Activated B cell treated with CpG ODN at 0.5 μM for 24 hours (primary cell): ENCODE measurements around the gene RIPOR2. TPM values are rescaled to one million over a fixed set of nuclear protein-coding genes. Genes with fewer than 3 reads are reported as not detected.

Experiments used
- ATAC-seq: fragments of 200-7000 bp; cut with Tn5 transposase; one replicate; pipeline ENCODE4 v1.10.0; 2021; ENCODE audit warnings: low read depth, mild to moderate bottlenecking, moderate library complexity
- CTCF ChIA-PET: fragments of 350-600 bp; sonication (Branson Sonifier 250); formaldehyde crosslinking; loops from one replicate; lab custom pipeline; 2021; ENCODE audit warnings: antibody characterized with exemption; lab: Charles Lee
- POLR2A ChIA-PET: fragments of 350-600 bp; sonication (Branson Sonifier 250); formaldehyde crosslinking; loops from one replicate; lab custom pipeline; 2021; ENCODE audit warnings: antibody characterized with exemption; lab: Charles Lee
- DNase-seq: peaks from one replicate; pipeline ENCODE4 v3.0.0; 2022
- H3K27ac Mint-ChIP-seq: one replicate; pipeline ENCODE4 v1.8.0; 2020; ENCODE audit warnings: mixed read lengths
- H3K27me3 Mint-ChIP-seq: one replicate; pipeline ENCODE4 v1.8.0; 2021; ENCODE audit warnings: mixed read lengths
- H3K36me3 Mint-ChIP-seq: one replicate; pipeline ENCODE4 v1.8.0; 2021; ENCODE audit warnings: low read depth, mixed read lengths
- H3K4me1 Mint-ChIP-seq: one replicate; pipeline ENCODE4 v1.8.0; 2021; ENCODE audit warnings: mixed read lengths
- H3K4me3 Mint-ChIP-seq: one replicate; pipeline ENCODE4 v1.8.0; 2020; ENCODE audit warnings: mild to moderate bottlenecking, mixed read lengths
- H3K9me3 Mint-ChIP-seq: one replicate; pipeline ENCODE4 v1.8.0; 2020; ENCODE audit warnings: mixed read lengths
- intact Hi-C: fragments of 100-400 bp; cut with micrococcal nuclease; formaldehyde crosslinking; loops from one replicate; pipeline ENCODE4 v1.15.1; 2024
- total RNA-seq: library from RNA; stranded (reverse); gene quantifications from 2 replicates; pipeline ENCODE4 v1.2.3, GENCODE V29; 2022
- TF ChIP-seq, protein P1 (sequence below): fragments of 200-600 bp; IDR thresholded peaks from one replicate; pipeline ENCODE4 v1.8.0; 2022; ENCODE audit warnings: antibody characterized with exemption, mild to moderate bottlenecking

The RIPOR2 gene
- total RNA-seq, 1 donor from 2014 or later: 302 TPM

DNA sequence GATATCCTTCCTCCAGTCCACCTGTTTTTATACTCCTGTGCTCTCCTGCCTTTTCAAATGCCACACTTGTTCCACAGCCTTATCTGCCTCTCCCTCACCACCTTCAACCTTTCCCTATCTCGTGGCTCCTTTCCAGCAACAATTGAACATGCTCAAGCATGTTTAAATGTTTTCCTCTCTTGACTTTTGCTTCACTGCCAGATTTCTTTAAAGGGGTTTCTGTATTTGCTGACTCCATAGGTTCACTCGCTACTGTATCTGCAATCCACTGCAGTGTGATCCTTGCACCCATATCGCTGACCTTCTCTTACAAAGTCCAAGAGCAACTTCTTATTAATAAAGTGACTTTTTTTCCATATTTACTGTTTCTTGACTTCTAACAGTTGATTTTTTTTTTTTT is 172.2 kb downstream of the RIPOR2 start:
- Mint-ChIP-seq H3K9me3 (peaks cover 2% of the 10 kb centered on the region), H3K4me3 (no peak overlapping the region), H3K4me1 (no peaks in the 10 kb centered on the region), H3K27me3 (no peaks in the 10 kb centered on the region), H3K27ac (no peak overlapping the region), H3K36me3 (no peaks in the 10 kb centered on the region)
- TF ChIP-seq, protein P1, sequence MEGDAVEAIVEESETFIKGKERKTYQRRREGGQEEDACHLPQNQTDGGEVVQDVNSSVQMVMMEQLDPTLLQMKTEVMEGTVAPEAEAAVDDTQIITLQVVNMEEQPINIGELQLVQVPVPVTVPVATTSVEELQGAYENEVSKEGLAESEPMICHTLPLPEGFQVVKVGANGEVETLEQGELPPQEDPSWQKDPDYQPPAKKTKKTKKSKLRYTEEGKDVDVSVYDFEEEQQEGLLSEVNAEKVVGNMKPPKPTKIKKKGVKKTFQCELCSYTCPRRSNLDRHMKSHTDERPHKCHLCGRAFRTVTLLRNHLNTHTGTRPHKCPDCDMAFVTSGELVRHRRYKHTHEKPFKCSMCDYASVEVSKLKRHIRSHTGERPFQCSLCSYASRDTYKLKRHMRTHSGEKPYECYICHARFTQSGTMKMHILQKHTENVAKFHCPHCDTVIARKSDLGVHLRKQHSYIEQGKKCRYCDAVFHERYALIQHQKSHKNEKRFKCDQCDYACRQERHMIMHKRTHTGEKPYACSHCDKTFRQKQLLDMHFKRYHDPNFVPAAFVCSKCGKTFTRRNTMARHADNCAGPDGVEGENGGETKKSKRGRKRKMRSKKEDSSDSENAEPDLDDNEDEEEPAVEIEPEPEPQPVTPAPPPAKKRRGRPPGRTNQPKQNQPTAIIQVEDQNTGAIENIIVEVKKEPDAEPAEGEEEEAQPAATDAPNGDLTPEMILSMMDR: no peak
- CTCF ChIA-PET: interaction anchor here (5.7 kb wide), 1 partner anchor 181 kb away, joined by 61 read pairs; no protein-coding TSS in a partner anchor
- intact Hi-C loops: no loop called here
- ATAC-seq (no peak), DNase-seq (no peak)
- POLR2A ChIA-PET: no interaction called here

DNA sequence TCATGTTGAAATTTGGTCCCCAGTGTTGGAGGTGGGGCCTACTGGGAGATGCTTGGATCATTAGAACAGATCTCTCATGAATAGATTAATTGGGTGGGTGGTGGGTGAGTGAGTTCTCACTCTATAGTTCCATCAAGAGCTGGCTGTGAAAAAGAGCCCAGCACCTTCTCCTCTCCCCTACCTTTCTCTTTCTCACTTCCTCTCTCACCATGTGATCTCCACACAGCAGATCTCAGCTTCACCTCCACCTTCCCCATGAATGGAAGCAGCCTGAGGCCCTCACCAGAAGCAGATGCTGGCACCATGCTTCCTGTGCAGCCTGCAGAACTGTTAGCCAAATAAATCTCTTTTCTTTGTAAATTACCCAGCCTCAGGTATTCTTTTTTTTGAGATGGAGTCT is 173.9 kb downstream of the RIPOR2 start:
- no peaks in the 10 kb centered on the region for H3K4me1 Mint-ChIP-seq
- no peaks in the 10 kb centered on the region for H3K27me3 Mint-ChIP-seq
- CTCF ChIA-PET: no interaction called here
- H3K27ac Mint-ChIP-seq: no peak overlapping the region
- no peaks in the 10 kb centered on the region for H3K36me3 Mint-ChIP-seq
- no peak for ATAC-seq
- H3K9me3 Mint-ChIP-seq: peaks cover 2% of the 10 kb centered on the region
- POLR2A ChIA-PET: interaction anchor here (0.8 kb wide), 1 partner anchor 40 kb away, joined by 4 read pairs; no protein-coding TSS in a partner anchor
- intact Hi-C loops: no loop called here
- no peak for DNase-seq
- no peak overlapping the region for H3K4me3 Mint-ChIP-seq
- TF ChIP-seq, protein P1: no peak

DNA sequence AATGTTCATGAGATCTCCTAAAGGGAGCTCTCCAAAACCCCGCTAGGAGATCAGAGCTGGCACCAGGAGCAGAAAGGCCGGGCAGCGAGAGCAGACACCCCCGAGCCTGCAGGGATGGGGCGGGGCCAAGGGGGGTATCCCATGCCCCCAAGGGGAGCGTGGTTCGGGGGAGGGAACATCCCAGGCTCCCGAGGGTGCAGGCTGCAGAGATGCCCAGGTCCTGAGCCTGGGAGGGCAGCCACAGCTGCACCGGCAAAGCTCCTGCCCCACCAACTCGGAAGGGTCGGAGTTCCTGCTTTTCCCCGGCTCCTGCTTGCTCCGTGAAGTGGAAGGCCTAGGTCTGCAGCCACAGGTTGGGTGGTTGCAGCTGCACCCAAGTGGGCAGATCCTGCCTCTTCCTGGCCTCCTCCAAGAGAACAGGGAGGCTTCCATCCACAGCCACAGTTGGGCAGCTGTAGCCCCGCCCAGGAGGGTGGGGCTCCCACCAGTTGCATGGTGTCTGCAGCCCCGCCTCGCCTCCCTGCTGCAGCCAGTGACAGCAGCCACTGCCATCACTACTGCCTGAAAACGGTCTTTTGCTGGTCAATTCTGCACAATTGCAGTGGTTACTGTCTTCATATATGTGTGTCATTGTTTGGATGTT is 174.4 kb downstream of the RIPOR2 start:
- Mint-ChIP-seq H3K36me3 (no peaks in the 10 kb centered on the region), H3K27ac (no peak overlapping the region), H3K27me3 (no peaks in the 10 kb centered on the region), H3K4me1 (no peaks in the 10 kb centered on the region), H3K9me3 (peaks cover 2% of the 10 kb centered on the region), H3K4me3 (no peak overlapping the region)
- no peak for DNase-seq
- CTCF ChIA-PET: interaction anchor here (2.5 kb wide), 1 partner anchor 181 kb away, joined by 8 read pairs; no protein-coding TSS in a partner anchor
- no peak for ATAC-seq
- intact Hi-C loops: no loop called here
- POLR2A ChIA-PET: interaction anchor here (0.8 kb wide), 1 partner anchor 40 kb away, joined by 4 read pairs; no protein-coding TSS in a partner anchor
- TF ChIP-seq, protein P1: no peak

DNA sequence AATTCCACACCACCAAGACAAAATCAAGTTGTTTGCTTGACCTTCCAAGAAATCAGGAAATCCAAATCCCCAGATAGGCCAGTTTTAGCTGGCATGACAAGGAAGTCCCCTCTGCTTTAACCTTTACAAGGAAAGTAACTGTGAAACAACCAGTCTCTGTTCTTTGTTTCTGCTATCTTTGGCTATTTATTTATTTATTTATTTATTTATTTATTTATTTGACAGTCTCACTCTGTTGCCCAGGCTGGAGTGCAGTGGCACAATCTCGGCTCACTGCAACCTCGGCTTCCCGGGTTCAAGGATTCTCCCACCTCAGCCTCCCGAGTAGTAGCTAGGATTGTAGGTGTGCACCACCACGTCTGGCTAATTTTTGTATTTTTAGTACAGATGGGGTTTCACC is 175.6 kb downstream of the RIPOR2 start:
- peaks cover 2% of the 10 kb centered on the region for H3K9me3 Mint-ChIP-seq
- TF ChIP-seq, protein P1: no peak
- H3K4me1 Mint-ChIP-seq: no peaks in the 10 kb centered on the region
- no peak for DNase-seq
- ChIA-PET CTCF (interaction anchor here (2.5 kb wide), 1 partner anchor 179 kb away, joined by 8 read pairs; no protein-coding TSS in a partner anchor), POLR2A (no interaction called here)
- no peak overlapping the region for H3K4me3 Mint-ChIP-seq
- intact Hi-C loops: no loop called here
- no peaks in the 10 kb centered on the region for H3K36me3 Mint-ChIP-seq
- H3K27ac Mint-ChIP-seq: no peak overlapping the region
- no peaks in the 10 kb centered on the region for H3K27me3 Mint-ChIP-seq
- no peak for ATAC-seq

DNA sequence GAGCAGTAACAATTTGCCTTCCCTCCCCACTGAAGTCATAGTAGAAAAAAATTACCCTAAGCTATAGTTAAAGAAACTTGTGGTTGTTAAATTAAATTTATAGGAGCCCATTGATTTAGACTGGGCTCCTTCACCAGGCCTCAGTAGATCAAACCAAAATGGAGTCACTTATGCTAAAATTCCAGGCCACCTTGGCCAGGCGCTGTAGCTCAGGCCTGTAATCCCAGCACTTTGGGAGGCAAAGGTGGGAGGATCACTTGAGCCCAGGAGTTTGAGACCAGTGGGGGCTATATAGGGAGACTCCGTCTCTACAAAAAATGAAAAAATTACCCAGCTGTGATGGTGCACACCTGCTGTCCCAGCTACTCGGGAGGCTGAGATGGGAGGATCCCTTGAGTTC is 176.0 kb downstream of the RIPOR2 start:
- Mint-ChIP-seq H3K36me3 (no peaks in the 10 kb centered on the region), H3K4me1 (no peaks in the 10 kb centered on the region), H3K27ac (no peak overlapping the region), H3K4me3 (no peak overlapping the region), H3K27me3 (no peaks in the 10 kb centered on the region), H3K9me3 (peaks cover 2% of the 10 kb centered on the region)
- intact Hi-C loops: no loop called here
- POLR2A ChIA-PET: interaction anchor here (1.0 kb wide), 1 partner anchor 326 kb away, joined by 3 read pairs; no protein-coding TSS in a partner anchor
- TF ChIP-seq, protein P1: no peak
- no peak for ATAC-seq
- CTCF ChIA-PET: interaction anchor here (2.5 kb wide), 1 partner anchor 179 kb away, joined by 8 read pairs; no protein-coding TSS in a partner anchor
- DNase-seq: no peak
